OCI-LY3 (cell line): Measurements from ENCODE around the gene PPM1A.

ENCODE experiments used
- CTCF ChIP-seq: fragments of 200-600, 300-600 bp; sonication (generic); IDR thresholded peaks from 2 replicates; pipeline ENCODE4 v1.5.1; 2014; ENCODE audit warnings: antibody characterized with exemption, low read length, low read depth
- EZH2phosphoT487 ChIP-seq: fragments of 200-600 bp; shearing (Covaris generic); IDR thresholded peaks from 2 replicates; pipeline ENCODE4 v1.6.1; 2018; ENCODE audit warnings: antibody characterized with exemption, mixed run types, low read depth

GRCh38 chr14:60226298-60226697 lies 22.7 kb upstream of the PPM1A start:
- TF ChIP-seq CTCF = no peak
- TF ChIP-seq EZH2phosphoT487 = no peak
